K562 (cell line): ENCODE measurements around the gene ST7.

Experiments used
- ATF3 ChIP-seq, 2 experiments: fragments of 450-650 bp in 1 of 2; sonication (generic) in 1 of 2; formaldehyde crosslinking in 1 of 2; IDR thresholded peaks in 1 of 2; conservative IDR thresholded peaks in 1 of 2; 2 replicates each; pipeline versions ENCODE4 v1.6.1 to v1.8.1; 2016 to 2023; ENCODE audit warnings: mild to moderate bottlenecking in 2 of 2, moderate library complexity in 2 of 2, inconsistent platforms in 1 of 2, missing genetic modification reagents in 1 of 2
- CHCHD3 ChIP-seq: fragments of 250-450 bp; sonication (Bioruptor Pico); IDR thresholded peaks from 2 replicates; pipeline ENCODE4 v2.1.2; 2022; ENCODE audit warnings: mild to moderate bottlenecking
- EP300 ChIP-seq: IDR thresholded peaks from 2 replicates; pipeline ENCODE4 v1.6.1; 2012; ENCODE audit warnings: low read length, improper control_type of control experiment
- FOSL1 ChIP-seq: fragments of 200-800 bp; sonication (Bioruptor generic); conservative IDR thresholded peaks from 2 replicates; pipeline ENCODE4 v1.6.1; 2016; ENCODE audit warnings: missing genetic modification characterization, missing compliant biosample characterization
- HOXB6 ChIP-seq: fragments of 250-450 bp; sonication (Bioruptor Pico); IDR thresholded peaks from 2 replicates; pipeline ENCODE4 v1.5.1; 2022; ENCODE audit warnings: mild to moderate bottlenecking, borderline replicate concordance
- NR3C1 ChIP-seq: sonication (generic); formaldehyde crosslinking; IDR thresholded peaks from 2 replicates; pipeline ENCODE4 v1.8.1; 2022; ENCODE audit warnings: missing genetic modification reagents
- PML ChIP-seq: IDR thresholded peaks from 2 replicates; pipeline ENCODE4 v1.6.1; 2012; ENCODE audit warnings: low read length, inconsistent platforms
- SMARCC2 ChIP-seq: fragments of 450-650 bp; IDR thresholded peaks from 2 replicates; pipeline ENCODE4 v1.6.1; 2017; ENCODE audit warnings: antibody characterized with exemption, moderate library complexity, mild to moderate bottlenecking, low read depth
- WHSC1 ChIP-seq: IDR thresholded peaks from one replicate; pipeline ENCODE4 v1.6.1; 2012; ENCODE audit warnings: low read length, control low read depth, inconsistent platforms
- ZNF766 ChIP-seq: fragments of 200-800 bp; sonication (Bioruptor generic); conservative IDR thresholded peaks from 2 replicates; pipeline ENCODE4 v1.6.1; 2016; ENCODE audit warnings: missing genetic modification characterization, missing compliant biosample characterization
- TF ChIP-seq, protein P1 (sequence below), 3 experiments: IDR thresholded peaks in 2 of 3; conservative IDR thresholded peaks in 1 of 3; 2 replicates each; pipeline ENCODE4 v1.5.1; 2011 to 2012; ENCODE audit warnings: low read length in 3 of 3, mild to moderate bottlenecking in 3 of 3, control low read depth in 2 of 3, improper control_type of control experiment in 1 of 3, inconsistent platforms in 1 of 3, low read depth in 1 of 3, mixed read lengths in 1 of 3, moderate library complexity in 1 of 3; ENCODE audit not compliant: insufficient read depth in 2 of 3

DNA sequence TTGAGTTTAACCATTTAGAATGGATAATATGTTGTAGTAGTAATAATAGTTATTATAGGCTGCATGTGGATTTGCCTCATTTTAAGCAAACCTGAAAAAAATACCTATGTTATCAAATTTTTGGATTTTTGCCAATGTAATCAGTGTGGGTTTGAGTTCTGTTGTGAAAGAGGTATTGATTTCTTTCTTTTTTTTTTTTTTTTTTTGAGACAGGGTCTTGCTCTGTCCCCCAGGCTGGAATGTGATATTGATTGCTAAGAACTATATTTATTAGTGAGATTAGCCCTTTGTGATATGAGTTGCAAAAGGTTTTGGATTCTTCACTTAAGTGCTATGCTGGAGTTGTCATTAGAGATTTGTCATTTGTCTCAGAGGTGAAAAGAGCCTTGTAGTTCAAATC is 124.4 kb downstream of the ST7 start:
- no peak for TF ChIP-seq ATF3 (IDR thresholded peaks at IDR 0.05)
- no peak for TF ChIP-seq ATF3 (CRISPR knock-in tag; conservative IDR thresholded peaks at IDR 0.05)
- TF ChIP-seq ZNF766 (CRISPR knock-in tag): no peak
- TF ChIP-seq SMARCC2: no peak
- no peak for TF ChIP-seq NR3C1 (CRISPR knock-in tag)
- no peak for TF ChIP-seq EP300
- TF ChIP-seq, protein P1, sequence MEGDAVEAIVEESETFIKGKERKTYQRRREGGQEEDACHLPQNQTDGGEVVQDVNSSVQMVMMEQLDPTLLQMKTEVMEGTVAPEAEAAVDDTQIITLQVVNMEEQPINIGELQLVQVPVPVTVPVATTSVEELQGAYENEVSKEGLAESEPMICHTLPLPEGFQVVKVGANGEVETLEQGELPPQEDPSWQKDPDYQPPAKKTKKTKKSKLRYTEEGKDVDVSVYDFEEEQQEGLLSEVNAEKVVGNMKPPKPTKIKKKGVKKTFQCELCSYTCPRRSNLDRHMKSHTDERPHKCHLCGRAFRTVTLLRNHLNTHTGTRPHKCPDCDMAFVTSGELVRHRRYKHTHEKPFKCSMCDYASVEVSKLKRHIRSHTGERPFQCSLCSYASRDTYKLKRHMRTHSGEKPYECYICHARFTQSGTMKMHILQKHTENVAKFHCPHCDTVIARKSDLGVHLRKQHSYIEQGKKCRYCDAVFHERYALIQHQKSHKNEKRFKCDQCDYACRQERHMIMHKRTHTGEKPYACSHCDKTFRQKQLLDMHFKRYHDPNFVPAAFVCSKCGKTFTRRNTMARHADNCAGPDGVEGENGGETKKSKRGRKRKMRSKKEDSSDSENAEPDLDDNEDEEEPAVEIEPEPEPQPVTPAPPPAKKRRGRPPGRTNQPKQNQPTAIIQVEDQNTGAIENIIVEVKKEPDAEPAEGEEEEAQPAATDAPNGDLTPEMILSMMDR (IDR thresholded peaks at IDR 0.05 in 2 of 3, conservative IDR thresholded peaks at IDR 0.05 in 1 of 3; ENCODE audit: insufficient read depth in 2 of 3, low read depth in 1 of 3, low read length in 3 of 3): no peak
- no peak for TF ChIP-seq FOSL1 (tag)
- no peak for TF ChIP-seq HOXB6 (CRISPR knock-in tag)
- TF ChIP-seq WHSC1: no peak
- TF ChIP-seq CHCHD3 (CRISPR knock-in tag): no peak
- TF ChIP-seq PML: no peak
